Choroid plexus epithelial cell (primary cell): ENCODE results near the gene SLC38A11.

Source experiments
- DNase-seq: peaks from one replicate; pipeline ENCODE4 v3.0.0-alpha.2; 2010; ENCODE audit warnings: low read depth
- H3K4me3 ChIP-seq: 2 replicates; pipeline ENCODE4 v1.5.1; 2011; ENCODE audit warnings: low read depth, mild to moderate bottlenecking, control low read depth, low read length, moderate library complexity
- CTCF ChIP-seq: conservative IDR thresholded peaks from 2 replicates; pipeline ENCODE4 v1.5.1; 2011; ENCODE audit warnings: low read depth, mild to moderate bottlenecking, control low read depth, inconsistent platforms, low read length, moderate library complexity

The SLC38A11 gene

GRCh38 chr2:164847291-164847690, 108.0 kb downstream of the SLC38A11 start:
- no peak for TF ChIP-seq CTCF
- DNase-seq: no peak
- H3K4me3 ChIP-seq: no peak overlapping the region

- no peak for TF ChIP-seq CTCF
- DNase-seq: no peak
- no peak overlapping the region for H3K4me3 ChIP-seq
These were observed 109.0 kb downstream of the SLC38A11 start for GRCh38 chr2:164846276-164846675.
